ENCODE results near the gene KCTD15.

The KCTD15 gene

DNA sequence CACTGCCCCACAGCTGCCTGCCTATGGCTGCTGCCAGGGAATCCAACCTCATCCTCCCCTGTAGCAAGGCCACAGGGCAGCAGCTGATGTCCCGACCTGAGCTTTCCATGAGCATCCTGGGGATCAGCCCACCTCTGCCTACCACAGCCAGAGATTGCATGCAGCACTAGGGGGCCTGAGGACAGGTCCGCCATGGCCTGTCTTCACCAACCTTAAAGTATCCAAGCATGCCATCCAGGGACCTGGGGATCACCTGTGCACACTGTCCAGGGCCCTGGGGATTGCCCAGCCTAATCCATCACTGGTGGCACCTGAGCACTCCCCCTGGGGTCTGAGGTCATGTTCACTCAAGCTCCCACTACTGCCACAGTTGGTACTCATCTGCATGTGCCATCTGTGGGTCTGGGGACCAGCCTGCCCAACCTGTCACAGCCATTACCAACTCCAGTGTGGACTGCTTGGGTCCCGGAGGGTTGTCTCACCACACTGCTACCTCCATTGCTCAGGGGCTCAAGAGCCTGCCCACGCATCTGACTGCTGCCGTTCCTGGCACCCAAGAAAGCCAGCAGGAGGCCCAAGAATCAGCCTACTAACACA, 53.0 kb downstream of the KCTD15 start:
- Histone ChIP-seq H2AFZ (ENCODE audit: low read length) (no peak overlapping the region), H4K20me1 (ENCODE audit: insufficient read depth, low read length) (no peaks in the 10 kb centered on the region), H3K79me2 (ENCODE audit: insufficient read depth, low read length) (no peaks in the 10 kb centered on the region), H3F3A (ENCODE audit: insufficient read depth, low read length) (no peaks in the 10 kb centered on the region), H3K36me3 (ENCODE audit: insufficient read depth, low read length) (no peaks in the 10 kb centered on the region), H3K9me2 (ENCODE audit: low read depth, low read length) (no peaks in the 10 kb centered on the region), H3K27me3 (ENCODE audit: insufficient read depth, low read length) (no peaks in the 10 kb centered on the region), H3K9me3 (ENCODE audit: low read length) (no peaks in the 10 kb centered on the region), H3K4me2 (ENCODE audit: low read length) (no peak overlapping the region), H3K4me1 (ENCODE audit: insufficient read depth, low read length, severe bottlenecking) (no peaks in the 10 kb centered on the region), H3K9ac (ENCODE audit: low read length) (no peak overlapping the region), H3K4me3 (ENCODE audit: low read depth, low read length, poor library complexity, severe bottlenecking) (no peak overlapping the region), H3K27ac (ENCODE audit: low read depth, low read length, poor library complexity, severe bottlenecking) (no peak overlapping the region)
- TF ChIP-seq EZH2 (IDR thresholded peaks at IDR 0.05; ENCODE audit: borderline replicate concordance, low read length): no peak
- TF ChIP-seq, protein P1, sequence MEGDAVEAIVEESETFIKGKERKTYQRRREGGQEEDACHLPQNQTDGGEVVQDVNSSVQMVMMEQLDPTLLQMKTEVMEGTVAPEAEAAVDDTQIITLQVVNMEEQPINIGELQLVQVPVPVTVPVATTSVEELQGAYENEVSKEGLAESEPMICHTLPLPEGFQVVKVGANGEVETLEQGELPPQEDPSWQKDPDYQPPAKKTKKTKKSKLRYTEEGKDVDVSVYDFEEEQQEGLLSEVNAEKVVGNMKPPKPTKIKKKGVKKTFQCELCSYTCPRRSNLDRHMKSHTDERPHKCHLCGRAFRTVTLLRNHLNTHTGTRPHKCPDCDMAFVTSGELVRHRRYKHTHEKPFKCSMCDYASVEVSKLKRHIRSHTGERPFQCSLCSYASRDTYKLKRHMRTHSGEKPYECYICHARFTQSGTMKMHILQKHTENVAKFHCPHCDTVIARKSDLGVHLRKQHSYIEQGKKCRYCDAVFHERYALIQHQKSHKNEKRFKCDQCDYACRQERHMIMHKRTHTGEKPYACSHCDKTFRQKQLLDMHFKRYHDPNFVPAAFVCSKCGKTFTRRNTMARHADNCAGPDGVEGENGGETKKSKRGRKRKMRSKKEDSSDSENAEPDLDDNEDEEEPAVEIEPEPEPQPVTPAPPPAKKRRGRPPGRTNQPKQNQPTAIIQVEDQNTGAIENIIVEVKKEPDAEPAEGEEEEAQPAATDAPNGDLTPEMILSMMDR (IDR thresholded peaks at IDR 0.05; ENCODE audit: low read length): no peak

DNA sequence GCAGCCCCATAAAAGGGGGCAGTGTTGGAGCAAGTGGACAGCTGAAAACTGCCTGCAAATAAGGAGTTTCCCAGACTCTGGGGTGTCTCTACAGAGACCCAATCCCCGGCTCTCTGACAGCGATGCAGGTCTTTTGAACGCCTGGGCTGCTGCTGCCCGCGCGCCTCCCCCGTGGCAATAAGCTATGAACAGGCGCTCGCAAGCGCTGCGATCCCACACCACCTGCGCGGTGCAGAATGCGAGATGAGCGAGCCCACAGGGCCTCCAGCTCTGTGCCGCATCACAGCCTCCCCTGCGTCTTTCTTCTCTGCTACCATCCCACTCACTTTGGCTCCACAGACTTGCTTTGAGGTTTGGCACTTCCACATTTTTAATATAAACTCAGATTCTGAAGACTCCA, 62.3 kb downstream of the KCTD15 start:
- H3K27ac ChIP-seq (ENCODE audit: low read depth, low read length, poor library complexity, severe bottlenecking): no peak overlapping the region
- no peak for TF ChIP-seq EZH2 (IDR thresholded peaks at IDR 0.05; ENCODE audit: borderline replicate concordance, low read length)
- TF ChIP-seq, protein P1 (IDR thresholded peaks at IDR 0.05; ENCODE audit: low read length): no peak
- H3K9me2 ChIP-seq (ENCODE audit: low read depth, low read length): no peaks in the 10 kb centered on the region
- no peaks in the 10 kb centered on the region for H4K20me1 ChIP-seq (ENCODE audit: insufficient read depth, low read length)
- H3K4me3 ChIP-seq (ENCODE audit: low read depth, low read length, poor library complexity, severe bottlenecking): no peak overlapping the region
- no peak overlapping the region for H3K4me2 ChIP-seq (ENCODE audit: low read length)
- H3K9ac ChIP-seq (ENCODE audit: low read length): no peak overlapping the region
- no peaks in the 10 kb centered on the region for H3F3A ChIP-seq (ENCODE audit: insufficient read depth, low read length)
- no peaks in the 10 kb centered on the region for H3K36me3 ChIP-seq (ENCODE audit: insufficient read depth, low read length)
- H3K27me3 ChIP-seq (ENCODE audit: insufficient read depth, low read length): no peaks in the 10 kb centered on the region
- H2AFZ ChIP-seq (ENCODE audit: low read length): no peak overlapping the region
- H3K4me1 ChIP-seq (ENCODE audit: insufficient read depth, low read length, severe bottlenecking): no peaks in the 10 kb centered on the region
- H3K79me2 ChIP-seq (ENCODE audit: insufficient read depth, low read length): no peaks in the 10 kb centered on the region
- H3K9me3 ChIP-seq (ENCODE audit: low read length): no peaks in the 10 kb centered on the region

DNA sequence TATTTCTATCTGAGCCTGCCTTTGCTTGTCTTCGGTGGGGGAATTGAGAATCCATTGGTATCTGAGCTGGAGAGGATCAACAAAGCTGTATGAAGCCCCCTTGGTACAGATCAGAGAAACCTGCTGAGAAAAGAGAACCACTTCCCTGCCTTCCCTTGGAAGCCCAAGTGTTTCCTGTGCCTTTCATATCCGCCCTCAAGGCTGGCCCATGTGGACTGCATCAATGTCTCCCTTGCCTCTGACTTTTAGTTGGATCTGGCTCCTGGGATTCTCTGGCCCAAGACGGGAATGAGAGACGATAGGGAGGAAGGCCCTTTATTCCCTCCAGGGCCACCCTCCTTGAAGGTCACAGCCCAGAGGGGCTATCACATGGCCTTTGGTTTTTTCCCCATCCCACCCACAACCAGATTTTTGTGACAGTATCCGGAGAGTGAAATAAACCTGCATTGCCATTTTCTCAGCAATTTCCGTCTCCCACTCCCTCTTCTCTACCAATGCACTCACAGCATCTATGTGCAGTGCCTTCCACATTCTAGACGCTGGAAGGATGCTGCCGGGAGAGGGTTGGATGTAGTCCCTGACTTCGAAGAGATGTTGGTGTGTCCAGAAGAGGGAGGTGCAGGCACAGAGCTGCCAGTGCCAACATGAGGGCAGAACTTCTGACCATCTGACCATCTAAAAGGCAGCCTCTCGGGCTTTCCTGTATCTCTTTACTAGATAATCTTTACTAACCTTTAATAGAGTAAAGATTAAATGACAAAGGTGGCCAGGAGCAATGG, 63.8 kb downstream of the KCTD15 start:
- Histone ChIP-seq H2AFZ (ENCODE audit: low read length) (no peak overlapping the region), H3K36me3 (ENCODE audit: insufficient read depth, low read length) (no peaks in the 10 kb centered on the region), H3K9me3 (ENCODE audit: low read length) (no peaks in the 10 kb centered on the region), H3K27ac (ENCODE audit: low read depth, low read length, poor library complexity, severe bottlenecking) (no peak overlapping the region), H3K9me2 (ENCODE audit: low read depth, low read length) (no peaks in the 10 kb centered on the region), H3K79me2 (ENCODE audit: insufficient read depth, low read length) (no peaks in the 10 kb centered on the region), H3K27me3 (ENCODE audit: insufficient read depth, low read length) (0 out of 2 replicates have a peak, but pooled peaks cover 6% of the 10 kb centered on the region), H3K4me2 (ENCODE audit: low read length) (no peak overlapping the region), H3K4me3 (ENCODE audit: low read depth, low read length, poor library complexity, severe bottlenecking) (no peak overlapping the region), H3K9ac (ENCODE audit: low read length) (no peak overlapping the region), H3F3A (ENCODE audit: insufficient read depth, low read length) (no peaks in the 10 kb centered on the region), H3K4me1 (ENCODE audit: insufficient read depth, low read length, severe bottlenecking) (no peaks in the 10 kb centered on the region), H4K20me1 (ENCODE audit: insufficient read depth, low read length) (no peaks in the 10 kb centered on the region)
- TF ChIP-seq EZH2 (IDR thresholded peaks at IDR 0.05; ENCODE audit: borderline replicate concordance, low read length): no peak
- TF ChIP-seq, protein P1 (IDR thresholded peaks at IDR 0.05; ENCODE audit: low read length): no peak
